GM21360 (cell line): ENCODE results near the gene SMKR1.
A peak's percentile ranks its signal among the peaks of the same experiment; 100 is the strongest.
"Not testable (repeated sequence)": the region's sequence is repeated elsewhere in the genome, so short reads cannot be mapped to it uniquely, and the experiment has no call there.

Experiments
- ATAC-seq: cut with Tn5 transposase; IDR thresholded peaks from one replicate; pipeline ENCODE4 v1.9.1; 2021; ENCODE audit warnings: mild to moderate bottlenecking, moderate library complexity; ENCODE audit not compliant: unreplicated experiment

SMKR1 gene

GRCh38 chr7:129501760-129502707 lies at the start of gene SMKR1:
TSS of gene SMKR1 (plus strand) at chr7:129502531. CDS start at chr7:129502825, 294 bp downstream.
- ATAC-seq, result peak; percentile 93

- no peak for ATAC-seq
These were observed 49.6 kb upstream of the SMKR1 start for GRCh38 chr7:129452589-129453231.

GRCh38 chr7:129453510-129454248 lies 48.7 kb upstream of the SMKR1 start:
- ATAC-seq, result no peak

GRCh38 chr7:129454249-129454551 lies 48.1 kb upstream of the SMKR1 start:
- ATAC-seq, result no peak

GRCh38 chr7:129456421-129456820 lies 45.9 kb upstream of the SMKR1 start:
- no peak for ATAC-seq

- ATAC-seq, result no peak
These were observed 45.2 kb upstream of the SMKR1 start for GRCh38 chr7:129457101-129457500.

- ATAC-seq, result no peak
These were observed 44.2 kb upstream of the SMKR1 start for GRCh38 chr7:129458171-129458570.

- ATAC-seq, result no peak
These were observed 40.5 kb upstream of the SMKR1 start for GRCh38 chr7:129461809-129462208.

- no peak for ATAC-seq
These were observed 39.9 kb upstream of the SMKR1 start for GRCh38 chr7:129462420-129462819.

- no peak for ATAC-seq
These were observed 38.1 kb upstream of the SMKR1 start for GRCh38 chr7:129464194-129464593.

GRCh38 chr7:129465080-129465479 lies 37.3 kb upstream of the SMKR1 start:
- ATAC-seq, result no peak

- no peak for ATAC-seq
These were observed 35.5 kb upstream of the SMKR1 start for GRCh38 chr7:129466796-129467195.

- ATAC-seq, result no peak
These were observed 34.2 kb upstream of the SMKR1 start for GRCh38 chr7:129468087-129468486.

GRCh38 chr7:129468547-129468946 lies 33.8 kb upstream of the SMKR1 start:
- ATAC-seq, result no peak

- no peak for ATAC-seq
These were observed 32.4 kb upstream of the SMKR1 start for GRCh38 chr7:129469930-129470329.

- ATAC-seq, result no peak
These were observed 31.9 kb upstream of the SMKR1 start for GRCh38 chr7:129470411-129470810.

- no peak for ATAC-seq
These were observed 30.9 kb upstream of the SMKR1 start for GRCh38 chr7:129471402-129471827.

- ATAC-seq, result not testable (repeated sequence)
These were observed 26.4 kb upstream of the SMKR1 start for GRCh38 chr7:129475931-129476330.

- ATAC-seq, result not testable (repeated sequence)
These were observed 25.9 kb upstream of the SMKR1 start for GRCh38 chr7:129476398-129476797.

GRCh38 chr7:129479831-129480230 lies 22.5 kb upstream of the SMKR1 start:
- ATAC-seq, result no peak

- ATAC-seq, result no peak
These were observed 21.5 kb upstream of the SMKR1 start for GRCh38 chr7:129480674-129481363.
